GM13976 (cell line): ENCODE measurements around the gene AADACL4.

ENCODE experiments used
- DNase-seq: peaks from one replicate; pipeline ENCODE4 v3.0.0; 2012; ENCODE audit warnings: low spot score
- CTCF ChIP-seq: IDR thresholded peaks from 2 replicates; pipeline ENCODE4 v1.5.1; 2012; ENCODE audit warnings: borderline replicate concordance, mild to moderate bottlenecking; ENCODE audit not compliant: insufficient read depth; ENCODE audit errors: extremely low read depth, missing control alignments, control extremely low read depth
- in situ Hi-C: fragments of 300-500 bp; cut with MboI; formaldehyde crosslinking; loops from one replicate; pipeline ENCODE4 v1.12.0; 2022; ENCODE audit warnings: low sequenced_read_pairs, mixed read lengths, inconsistent platforms; ENCODE audit not compliant: unreplicated experiment

Gene AADACL4

GRCh38 chr1:12706061-12706460 lies 62.2 kb downstream of the AADACL4 start:
- no peak for DNase-seq
- in situ Hi-C loops, result no loop called here
- no peak for TF ChIP-seq CTCF

GRCh38 chr1:12708396-12709090 lies 64.7 kb downstream of the AADACL4 start:
- no peak for TF ChIP-seq CTCF
- in situ Hi-C loops, result no loop called here

GRCh38 chr1:12709091-12709491 lies 65.2 kb downstream of the AADACL4 start:
- no peak for TF ChIP-seq CTCF
- in situ Hi-C loops, result no loop called here
- no peak for DNase-seq

More at GRCh38 chr1:12708396-12709090, 64.7 kb downstream of the AADACL4 start:
- no peak for DNase-seq

- no peak for DNase-seq
- in situ Hi-C loops, result no loop called here
- no peak for TF ChIP-seq CTCF
Observed at GRCh38 chr1:12709696-12710095, 65.8 kb downstream of the AADACL4 start.

GRCh38 chr1:12711536-12711935 lies 67.7 kb downstream of the AADACL4 start:
- TF ChIP-seq CTCF, result no peak
- in situ Hi-C loops, result no loop called here
- no peak for DNase-seq

- DNase-seq, result no peak
- TF ChIP-seq CTCF, result no peak
- in situ Hi-C loops, result no loop called here
Observed at GRCh38 chr1:12712076-12712475, 68.2 kb downstream of the AADACL4 start.
